Ishikawa (cell line): ENCODE results near the gene PIEZO1.

Source experiments
- CEBPB ChIP-seq: IDR thresholded peaks from 2 replicates; pipeline ENCODE4 v1.6.1; 2012
- CREB1 ChIP-seq: IDR thresholded peaks from 2 replicates; pipeline ENCODE4 v1.6.1; 2012; ENCODE audit warnings: low read depth
- EGR1 ChIP-seq: IDR thresholded peaks from 2 replicates; pipeline ENCODE4 v1.6.1; 2012
- EP300 ChIP-seq: IDR thresholded peaks from 2 replicates; pipeline ENCODE4 v1.6.1; 2012; ENCODE audit warnings: borderline replicate concordance
- FOXM1 ChIP-seq: IDR thresholded peaks from 2 replicates; pipeline ENCODE4 v1.6.1; 2012; ENCODE audit warnings: low read depth, borderline replicate concordance
- NFIC ChIP-seq: IDR thresholded peaks from 2 replicates; pipeline ENCODE4 v1.6.1; 2012
- RAD21 ChIP-seq: IDR thresholded peaks from 2 replicates; pipeline ENCODE4 v1.6.1; 2012; ENCODE audit warnings: low read depth
- TAF1 ChIP-seq: IDR thresholded peaks from 2 replicates; pipeline ENCODE4 v1.6.1; 2012; ENCODE audit warnings: low read depth, mild to moderate bottlenecking
- TEAD4 ChIP-seq: IDR thresholded peaks from 2 replicates; pipeline ENCODE4 v1.6.1; 2012
- YY1 ChIP-seq: IDR thresholded peaks from 2 replicates; pipeline ENCODE4 v1.6.1; 2012; ENCODE audit warnings: low read depth
- ZBTB7A ChIP-seq: IDR thresholded peaks from 2 replicates; pipeline ENCODE4 v1.6.1; 2012; ENCODE audit warnings: low read depth
- TF ChIP-seq, protein P1 (sequence below): IDR thresholded peaks from 2 replicates; pipeline ENCODE4 v1.6.1; 2012
- TF ChIP-seq, protein P2 (sequence below): IDR thresholded peaks from 2 replicates; pipeline ENCODE4 v1.6.1; 2012
- TF ChIP-seq, protein P3 (sequence below): IDR thresholded peaks from 2 replicates; pipeline ENCODE4 v1.6.1; 2012; ENCODE audit warnings: low read depth, mild to moderate bottlenecking

DNA sequence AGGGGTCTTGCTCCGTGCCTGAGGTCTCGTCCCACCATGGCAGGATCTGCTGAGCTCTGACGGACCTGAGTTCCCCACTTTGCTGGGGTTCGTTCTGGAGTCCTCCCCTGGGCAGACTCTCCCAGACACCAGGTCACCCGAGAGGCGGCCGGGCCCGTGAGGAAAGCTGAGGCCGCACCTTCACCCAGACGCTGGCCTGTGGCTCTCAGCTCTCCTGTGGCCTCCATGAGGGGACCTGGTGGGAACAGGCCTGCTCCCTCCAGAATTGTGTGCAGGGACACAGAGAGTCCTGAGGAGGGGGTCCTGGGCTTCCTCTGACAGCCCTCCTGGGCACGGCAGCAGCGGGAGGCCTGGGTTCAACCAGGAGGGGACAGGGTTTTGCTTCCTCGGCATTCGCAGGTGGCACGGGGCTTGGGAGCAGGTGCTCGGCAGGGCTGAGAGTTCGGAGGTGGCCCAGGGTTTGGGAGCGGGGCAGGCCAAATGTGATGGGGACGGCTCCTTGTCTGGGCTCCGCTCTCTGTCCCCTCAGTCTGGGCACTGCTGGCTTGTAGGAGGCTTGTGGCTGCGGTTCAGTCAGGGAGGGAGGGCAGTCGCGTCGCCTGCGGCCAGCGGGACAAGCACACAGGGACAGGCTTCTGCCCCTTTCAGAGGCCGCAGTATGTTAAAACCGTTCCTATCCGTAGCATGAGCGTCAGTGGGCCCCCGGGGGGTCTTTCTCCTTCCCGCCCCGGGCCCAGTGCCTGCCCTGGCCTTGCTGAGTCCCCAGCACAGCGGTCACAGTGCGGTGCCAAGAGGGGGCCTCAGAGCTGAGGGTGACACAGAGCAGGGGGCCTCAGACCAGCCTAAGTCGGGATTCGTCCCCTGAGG is 90.6 kb downstream of the PIEZO1 start:
- TF ChIP-seq EP300 (no peak), RAD21 (no peak), CEBPB (no peak), TAF1 (no peak), YY1 (no peak), NFIC (no peak), CREB1 (no peak), EGR1 (no peak), ZBTB7A (no peak), TEAD4 (no peak), FOXM1 (no peak)
- TF ChIP-seq, protein P1, sequence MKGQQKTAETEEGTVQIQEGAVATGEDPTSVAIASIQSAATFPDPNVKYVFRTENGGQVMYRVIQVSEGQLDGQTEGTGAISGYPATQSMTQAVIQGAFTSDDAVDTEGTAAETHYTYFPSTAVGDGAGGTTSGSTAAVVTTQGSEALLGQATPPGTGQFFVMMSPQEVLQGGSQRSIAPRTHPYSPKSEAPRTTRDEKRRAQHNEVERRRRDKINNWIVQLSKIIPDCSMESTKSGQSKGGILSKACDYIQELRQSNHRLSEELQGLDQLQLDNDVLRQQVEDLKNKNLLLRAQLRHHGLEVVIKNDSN, result no peak
- TF ChIP-seq, protein P2, sequence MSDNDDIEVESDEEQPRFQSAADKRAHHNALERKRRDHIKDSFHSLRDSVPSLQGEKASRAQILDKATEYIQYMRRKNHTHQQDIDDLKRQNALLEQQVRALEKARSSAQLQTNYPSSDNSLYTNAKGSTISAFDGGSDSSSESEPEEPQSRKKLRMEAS, result no peak
- TF ChIP-seq, protein P3, sequence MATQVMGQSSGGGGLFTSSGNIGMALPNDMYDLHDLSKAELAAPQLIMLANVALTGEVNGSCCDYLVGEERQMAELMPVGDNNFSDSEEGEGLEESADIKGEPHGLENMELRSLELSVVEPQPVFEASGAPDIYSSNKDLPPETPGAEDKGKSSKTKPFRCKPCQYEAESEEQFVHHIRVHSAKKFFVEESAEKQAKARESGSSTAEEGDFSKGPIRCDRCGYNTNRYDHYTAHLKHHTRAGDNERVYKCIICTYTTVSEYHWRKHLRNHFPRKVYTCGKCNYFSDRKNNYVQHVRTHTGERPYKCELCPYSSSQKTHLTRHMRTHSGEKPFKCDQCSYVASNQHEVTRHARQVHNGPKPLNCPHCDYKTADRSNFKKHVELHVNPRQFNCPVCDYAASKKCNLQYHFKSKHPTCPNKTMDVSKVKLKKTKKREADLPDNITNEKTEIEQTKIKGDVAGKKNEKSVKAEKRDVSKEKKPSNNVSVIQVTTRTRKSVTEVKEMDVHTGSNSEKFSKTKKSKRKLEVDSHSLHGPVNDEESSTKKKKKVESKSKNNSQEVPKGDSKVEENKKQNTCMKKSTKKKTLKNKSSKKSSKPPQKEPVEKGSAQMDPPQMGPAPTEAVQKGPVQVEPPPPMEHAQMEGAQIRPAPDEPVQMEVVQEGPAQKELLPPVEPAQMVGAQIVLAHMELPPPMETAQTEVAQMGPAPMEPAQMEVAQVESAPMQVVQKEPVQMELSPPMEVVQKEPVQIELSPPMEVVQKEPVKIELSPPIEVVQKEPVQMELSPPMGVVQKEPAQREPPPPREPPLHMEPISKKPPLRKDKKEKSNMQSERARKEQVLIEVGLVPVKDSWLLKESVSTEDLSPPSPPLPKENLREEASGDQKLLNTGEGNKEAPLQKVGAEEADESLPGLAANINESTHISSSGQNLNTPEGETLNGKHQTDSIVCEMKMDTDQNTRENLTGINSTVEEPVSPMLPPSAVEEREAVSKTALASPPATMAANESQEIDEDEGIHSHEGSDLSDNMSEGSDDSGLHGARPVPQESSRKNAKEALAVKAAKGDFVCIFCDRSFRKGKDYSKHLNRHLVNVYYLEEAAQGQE, result no peak
